ENCODE data around the gene SLC15A3. TPM values are rescaled to one million over a fixed set of nuclear protein-coding genes. Genes with fewer than 3 reads are reported as not detected.

The SLC15A3 gene
- total RNA-seq, 1 donor from 2014 or later, result 1.3 TPM

- peak; percentile 67 for DNase-seq (ENCODE audit: low read depth)
- no peak for FAIRE-seq
- Histone ChIP-seq H3K4me3 (ENCODE audit: low read depth, low read length) (no peak overlapping the region), H3K27me3 (ENCODE audit: control insufficient read depth, insufficient read depth, low read length) (no peaks in the 10 kb centered on the region), H3K36me3 (ENCODE audit: control insufficient read depth, insufficient read depth, low read length) (peaks cover 15% of the 10 kb centered on the region)
- no peak for TF ChIP-seq CTCF (IDR thresholded peaks at IDR 0.05; ENCODE audit: insufficient read depth, low read length, severe bottlenecking)
These were observed 33.1 kb downstream of the SLC15A3 start for GRCh38 chr11:60918939-60919265.

GRCh38 chr11:60918251-60918938, 33.6 kb downstream of the SLC15A3 start:
- Histone ChIP-seq H3K27me3 (ENCODE audit: control insufficient read depth, insufficient read depth, low read length) (no peaks in the 10 kb centered on the region), H3K36me3 (ENCODE audit: control insufficient read depth, insufficient read depth, low read length) (peaks cover 15% of the 10 kb centered on the region), H3K4me3 (ENCODE audit: low read depth, low read length) (no peak overlapping the region)
- peak; percentile 56 for DNase-seq (ENCODE audit: low read depth)
- FAIRE-seq, result no peak
- no peak for TF ChIP-seq CTCF (IDR thresholded peaks at IDR 0.05; ENCODE audit: insufficient read depth, low read length, severe bottlenecking)

- TF ChIP-seq CTCF (IDR thresholded peaks at IDR 0.05; ENCODE audit: insufficient read depth, low read length, severe bottlenecking), result no peak
- FAIRE-seq (no peak), DNase-seq (ENCODE audit: low read depth) (peak; percentile 98)
- Histone ChIP-seq H3K27me3 (ENCODE audit: control insufficient read depth, insufficient read depth, low read length) (no peaks in the 10 kb centered on the region), H3K4me3 (ENCODE audit: low read depth, low read length) (no peak overlapping the region), H3K36me3 (ENCODE audit: control insufficient read depth, insufficient read depth, low read length) (peaks cover 12% of the 10 kb centered on the region)
These were observed 34.7 kb downstream of the SLC15A3 start for GRCh38 chr11:60917267-60917666.

DNA sequence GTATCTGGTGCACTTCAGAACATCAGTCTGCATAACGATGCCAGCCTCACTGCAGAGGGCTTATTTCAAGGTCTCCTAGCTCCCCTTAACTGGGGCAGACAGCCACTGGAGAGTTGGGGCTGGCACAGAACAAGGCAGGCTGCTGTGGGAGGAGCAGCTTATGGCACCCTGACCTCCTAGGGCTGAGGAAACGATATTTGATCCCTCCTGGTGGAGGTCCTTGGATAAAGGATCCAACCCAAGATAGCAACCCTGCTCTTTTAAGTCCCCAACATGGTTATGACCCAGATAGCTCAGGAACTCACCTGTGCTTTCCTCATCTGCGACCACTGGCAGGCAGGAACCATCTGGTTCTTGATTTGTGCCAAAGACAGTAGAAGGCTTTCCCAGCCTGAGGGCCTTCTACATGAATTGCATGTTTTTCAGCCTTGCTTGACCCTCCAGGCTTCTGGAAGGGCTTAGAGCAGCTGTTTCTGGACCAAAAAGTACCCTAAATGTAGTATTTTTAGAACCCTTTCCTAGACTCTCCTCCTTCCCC, 35.2 kb downstream of the SLC15A3 start:
- FAIRE-seq (no peak), DNase-seq (ENCODE audit: low read depth) (no peak)
- no peak for TF ChIP-seq CTCF (IDR thresholded peaks at IDR 0.05; ENCODE audit: insufficient read depth, low read length, severe bottlenecking)
- no peak overlapping the region for H3K4me3 ChIP-seq (ENCODE audit: low read depth, low read length)
- no peaks in the 10 kb centered on the region for H3K27me3 ChIP-seq (ENCODE audit: control insufficient read depth, insufficient read depth, low read length)
- peaks cover 12% of the 10 kb centered on the region for H3K36me3 ChIP-seq (ENCODE audit: control insufficient read depth, insufficient read depth, low read length)

DNA sequence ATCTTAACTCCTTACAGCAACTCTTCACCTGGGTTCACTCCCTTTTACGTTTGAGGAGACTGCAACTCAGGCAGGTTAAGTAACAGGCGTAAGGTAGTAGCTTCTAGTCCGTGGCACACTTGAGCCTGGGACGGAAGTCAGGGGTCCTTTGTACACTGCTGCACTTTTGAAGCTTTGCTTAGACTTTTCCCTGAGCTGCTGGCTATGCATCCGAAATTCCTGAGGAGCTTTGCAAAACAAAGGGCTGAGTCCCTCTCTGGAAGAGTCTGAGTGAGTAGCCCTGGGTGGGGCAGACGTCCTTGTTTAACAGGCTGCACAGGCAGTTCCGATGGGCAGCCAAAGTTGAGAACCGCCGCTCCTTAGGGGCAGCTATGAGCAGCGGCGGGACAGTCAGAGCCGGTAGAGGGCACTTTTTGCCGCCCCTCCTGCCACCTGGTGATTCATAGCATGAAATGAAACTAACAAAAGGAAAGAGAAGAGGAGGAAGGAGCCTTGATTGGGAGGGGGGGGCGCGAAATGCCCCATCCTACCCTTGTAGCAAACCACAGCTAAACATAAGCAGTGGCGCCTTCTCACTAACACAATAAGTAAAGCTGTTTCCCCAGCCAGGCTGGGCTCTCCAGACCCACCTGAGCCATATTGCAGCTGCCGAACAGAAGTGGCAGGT, 36.6 kb downstream of the SLC15A3 start:
- H3K36me3 ChIP-seq (ENCODE audit: control insufficient read depth, insufficient read depth, low read length), result peaks cover 6% of the 10 kb centered on the region
- peak; percentile 36 for TF ChIP-seq CTCF (IDR thresholded peaks at IDR 0.05; ENCODE audit: insufficient read depth, low read length, severe bottlenecking)
- DNase-seq (ENCODE audit: low read depth) (peak; percentile 75), FAIRE-seq (no peak)
- peak overlapping the region; percentile 81 for H3K4me3 ChIP-seq (ENCODE audit: low read depth, low read length)
- no peaks in the 10 kb centered on the region for H3K27me3 ChIP-seq (ENCODE audit: control insufficient read depth, insufficient read depth, low read length)

Measured in bronchial epithelial cell (primary cell).